Lower leg skin (tissue), 4 donors: ENCODE data around the gene CEP192. TPM values are rescaled to one million over a fixed set of nuclear protein-coding genes. Genes with fewer than 3 reads are reported as not detected.

Experiments
- DNase-seq, 2 donors: peaks; one replicate each; pipeline ENCODE4 v3.0.0-alpha.2; 2019; ENCODE audit warnings: low spot score in 2 of 2
- H3K4me3 ChIP-seq: fragments of 200-600 bp; sonication (generic); 2 replicates; pipeline ENCODE4 v1.5.1; 2017; ENCODE audit warnings: mild to moderate bottlenecking, low read depth; ENCODE audit not compliant: poor library complexity, severe bottlenecking
- POLR2A ChIP-seq, 2 donors: fragments of 450-650 bp; IDR thresholded peaks; one replicate each; pipeline ENCODE4 v1.6.1; 2016 to 2017; ENCODE audit warnings: antibody characterized with exemption in 2 of 2, mild to moderate bottlenecking in 1 of 2, moderate library complexity in 1 of 2
- WGBS, 2 donors: methylation state at CpG; one replicate each; pipeline ENCODE4 v1.1.5; 2018; 5-methylcytosine and 5-hydroxymethylcytosine counted together
- intact Hi-C: fragments of 100-400 bp; cut with DNase I; formaldehyde crosslinking; loops from one replicate; pipeline ENCODE4 v1.15.0; 2023; ENCODE audit warnings: low total_unique reads
- total RNA-seq, 4 donors: library from RNA; depleted of rRNA; stranded (reverse); fragments of >200 nt; gene quantifications; one replicate each; pipeline ENCODE4 v1.1.0, GENCODE V29; 2016
- TF ChIP-seq, protein P1 (sequence below), 3 donors: fragments of 450-650 bp; IDR thresholded peaks; one replicate each; pipeline ENCODE4 v1.5.1; 2016; ENCODE audit warnings: antibody characterized with exemption in 3 of 3, mild to moderate bottlenecking in 3 of 3, moderate library complexity in 2 of 3

CEP192 gene
- total RNA-seq, 4 donors from 2014 or later, result 12.6 to 17.5 (median 14.8) TPM

- intact Hi-C loops, result no loop called here
- DNase-seq, result no peak
- no peak for TF ChIP-seq POLR2A (IDR thresholded peaks at IDR 0.05)
- TF ChIP-seq, protein P1, sequence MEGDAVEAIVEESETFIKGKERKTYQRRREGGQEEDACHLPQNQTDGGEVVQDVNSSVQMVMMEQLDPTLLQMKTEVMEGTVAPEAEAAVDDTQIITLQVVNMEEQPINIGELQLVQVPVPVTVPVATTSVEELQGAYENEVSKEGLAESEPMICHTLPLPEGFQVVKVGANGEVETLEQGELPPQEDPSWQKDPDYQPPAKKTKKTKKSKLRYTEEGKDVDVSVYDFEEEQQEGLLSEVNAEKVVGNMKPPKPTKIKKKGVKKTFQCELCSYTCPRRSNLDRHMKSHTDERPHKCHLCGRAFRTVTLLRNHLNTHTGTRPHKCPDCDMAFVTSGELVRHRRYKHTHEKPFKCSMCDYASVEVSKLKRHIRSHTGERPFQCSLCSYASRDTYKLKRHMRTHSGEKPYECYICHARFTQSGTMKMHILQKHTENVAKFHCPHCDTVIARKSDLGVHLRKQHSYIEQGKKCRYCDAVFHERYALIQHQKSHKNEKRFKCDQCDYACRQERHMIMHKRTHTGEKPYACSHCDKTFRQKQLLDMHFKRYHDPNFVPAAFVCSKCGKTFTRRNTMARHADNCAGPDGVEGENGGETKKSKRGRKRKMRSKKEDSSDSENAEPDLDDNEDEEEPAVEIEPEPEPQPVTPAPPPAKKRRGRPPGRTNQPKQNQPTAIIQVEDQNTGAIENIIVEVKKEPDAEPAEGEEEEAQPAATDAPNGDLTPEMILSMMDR (IDR thresholded peaks at IDR 0.05), result no peak
- 88% methylated on average over 3 of the region's 3 CpGs for WGBS, 2 donors
- no peak overlapping the region for H3K4me3 ChIP-seq
Observed at GRCh38 chr18:13026583-13027270, 35.6 kb downstream of the CEP192 start.

- H3K4me3 ChIP-seq, result no peak overlapping the region
- DNase-seq, result no peak
- WGBS, 2 donors, result 88 to 90% methylated on average over 2 of the region's 2 CpGs
- intact Hi-C loops, result no loop called here
- TF ChIP-seq, protein P1 (IDR thresholded peaks at IDR 0.05), result no peak
- TF ChIP-seq POLR2A (IDR thresholded peaks at IDR 0.05), result no peak
Observed at GRCh38 chr18:13028869-13029268, 37.7 kb downstream of the CEP192 start.

DNA sequence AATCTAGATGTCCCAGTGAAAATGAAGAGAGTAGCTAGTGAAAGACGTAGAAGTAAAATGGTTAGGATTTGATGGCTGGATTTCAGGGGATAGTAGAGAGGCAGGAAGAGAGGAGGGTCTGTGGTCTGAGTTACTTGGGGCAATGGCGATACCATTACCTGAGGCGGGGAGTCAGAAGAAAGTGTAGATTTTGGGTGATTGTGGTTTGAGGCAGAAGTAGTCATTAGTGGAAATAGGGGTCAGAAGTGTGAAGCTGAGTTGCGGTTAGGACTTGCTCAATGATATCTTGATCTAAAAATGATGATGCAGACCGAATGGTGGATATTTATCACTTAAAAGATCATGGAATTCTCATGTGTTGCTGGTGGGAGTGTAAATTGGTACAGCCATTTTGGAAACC lies 41.0 kb downstream of the CEP192 start:
- TF ChIP-seq POLR2A (IDR thresholded peaks at IDR 0.05), result no peak
- TF ChIP-seq, protein P1 (IDR thresholded peaks at IDR 0.05), result no peak
- no peak for DNase-seq
- intact Hi-C loops, result no loop called here
- WGBS, 2 donors, result 78 to 93% methylated on average over 5 of the region's 5 CpGs
- no peak overlapping the region for H3K4me3 ChIP-seq

- H3K4me3 ChIP-seq, result no peak overlapping the region
- WGBS, 2 donors, result 94 to 97% methylated on average over 7 of the region's 7 CpGs
- DNase-seq, result no peak
- no peak for TF ChIP-seq POLR2A (IDR thresholded peaks at IDR 0.05)
- TF ChIP-seq, protein P1 (IDR thresholded peaks at IDR 0.05), result no peak
- intact Hi-C loops, result no loop called here
Observed at GRCh38 chr18:13035249-13035914, 44.2 kb downstream of the CEP192 start.

- intact Hi-C loops, result no loop called here
- WGBS, 2 donors, result 80 to 84% methylated on average over 7 of the region's 7 CpGs
- DNase-seq, result no peak
- no peak overlapping the region for H3K4me3 ChIP-seq
- TF ChIP-seq, protein P1 (IDR thresholded peaks at IDR 0.05), result no peak
- TF ChIP-seq POLR2A (IDR thresholded peaks at IDR 0.05), result no peak
Observed at GRCh38 chr18:13036622-13037320, 45.6 kb downstream of the CEP192 start.
